ENCODE results near the gene CREB3L2.

The CREB3L2 gene

DNA sequence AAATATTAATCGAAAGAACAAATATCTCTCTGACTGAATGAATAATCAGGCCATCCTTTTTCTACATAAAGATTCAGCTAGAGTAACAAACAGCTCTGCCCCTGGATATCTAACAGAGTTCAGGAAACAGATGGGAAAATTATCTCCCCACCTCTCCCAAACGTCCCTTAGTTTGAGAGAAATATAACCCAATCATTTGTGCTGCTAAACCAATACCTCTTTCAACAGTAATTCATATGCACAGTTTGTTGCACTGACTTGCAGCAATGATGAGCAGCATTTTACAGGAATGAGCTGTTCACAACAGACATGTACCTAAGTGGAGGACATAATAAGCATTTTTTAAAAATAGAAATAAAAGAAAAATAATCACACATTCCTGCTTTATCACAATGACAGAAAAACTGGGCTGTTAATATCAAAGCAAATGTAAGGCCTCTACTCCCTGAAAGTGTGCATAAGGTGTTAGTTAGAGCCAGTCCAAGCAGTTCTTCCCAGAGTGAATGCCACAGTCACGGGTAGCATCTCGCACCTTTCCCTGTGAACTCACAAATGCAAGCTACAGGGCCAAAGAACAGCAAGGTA lies 2.3 kb downstream of the CREB3L2 start:
- in situ Hi-C loops (cut with HindIII; ENCODE audit: low sequenced_read_pairs): no loop called here
- H3K4me3 ChIP-seq (ENCODE audit: low read depth, low read length): peak overlapping the region; percentile 95
- TF ChIP-seq CTCF (IDR thresholded peaks at IDR 0.05; ENCODE audit: low read depth, low read length): no peak
- no peak for DNase-seq (ENCODE audit: low read depth, low spot score)

DNA sequence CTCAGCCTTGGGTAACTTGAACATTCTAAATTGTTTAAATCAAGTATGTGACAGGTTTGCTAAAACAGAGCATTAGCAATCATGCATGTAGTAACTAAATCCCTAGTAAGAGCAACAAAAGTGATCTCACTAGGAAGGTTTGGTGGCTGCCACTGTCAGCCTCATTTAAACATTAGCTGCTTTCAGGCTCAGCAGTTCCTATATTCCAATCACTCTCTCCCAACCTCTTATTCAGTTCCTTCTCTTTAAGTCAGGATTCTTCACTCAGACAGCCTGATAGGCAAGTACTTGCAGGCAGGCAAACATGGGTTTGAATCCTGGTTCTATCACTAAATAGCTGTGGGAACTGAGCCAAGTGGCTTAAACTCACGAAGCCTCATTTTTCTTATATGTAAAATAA lies 3.6 kb downstream of the CREB3L2 start:
- TF ChIP-seq CTCF (IDR thresholded peaks at IDR 0.05; ENCODE audit: low read depth, low read length): no peak
- no peak for DNase-seq (ENCODE audit: low read depth, low spot score)
- H3K4me3 ChIP-seq (ENCODE audit: low read depth, low read length): no peak overlapping the region
- in situ Hi-C loops (cut with HindIII; ENCODE audit: low sequenced_read_pairs): no loop called here

DNA sequence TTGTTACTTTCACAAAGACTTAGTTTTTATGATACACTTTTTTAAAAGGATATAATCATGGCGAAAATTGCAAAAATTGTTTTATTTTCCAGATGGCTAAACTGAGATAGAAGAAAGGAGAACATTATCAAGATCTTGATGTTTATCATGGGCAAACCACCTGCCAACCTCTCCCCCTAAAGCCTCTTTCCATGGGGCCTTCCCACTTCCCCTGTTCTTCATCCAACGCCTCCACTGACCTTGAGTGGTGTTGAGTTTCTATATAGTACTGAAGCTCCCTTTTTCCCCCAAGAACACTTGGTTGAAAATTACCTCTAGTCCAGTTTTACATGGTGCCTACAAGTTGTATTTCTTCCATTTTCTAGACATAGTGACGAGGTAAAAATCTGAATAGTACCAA lies 5.0 kb downstream of the CREB3L2 start:
- in situ Hi-C loops (cut with HindIII; ENCODE audit: low sequenced_read_pairs): no loop called here
- TF ChIP-seq CTCF (IDR thresholded peaks at IDR 0.05; ENCODE audit: low read depth, low read length): no peak
- no peak for DNase-seq (ENCODE audit: low read depth, low spot score)
- no peak overlapping the region for H3K4me3 ChIP-seq (ENCODE audit: low read depth, low read length)

GRCh38 chr7:137996386-137996851 lies 5.5 kb downstream of the CREB3L2 start:
- H3K4me3 ChIP-seq (ENCODE audit: low read depth, low read length): no peak overlapping the region
- no peak for TF ChIP-seq CTCF (IDR thresholded peaks at IDR 0.05; ENCODE audit: low read depth, low read length)
- in situ Hi-C loops (cut with HindIII; ENCODE audit: low sequenced_read_pairs): no loop called here
- DNase-seq (ENCODE audit: low read depth, low spot score): peak; percentile 84

DNA sequence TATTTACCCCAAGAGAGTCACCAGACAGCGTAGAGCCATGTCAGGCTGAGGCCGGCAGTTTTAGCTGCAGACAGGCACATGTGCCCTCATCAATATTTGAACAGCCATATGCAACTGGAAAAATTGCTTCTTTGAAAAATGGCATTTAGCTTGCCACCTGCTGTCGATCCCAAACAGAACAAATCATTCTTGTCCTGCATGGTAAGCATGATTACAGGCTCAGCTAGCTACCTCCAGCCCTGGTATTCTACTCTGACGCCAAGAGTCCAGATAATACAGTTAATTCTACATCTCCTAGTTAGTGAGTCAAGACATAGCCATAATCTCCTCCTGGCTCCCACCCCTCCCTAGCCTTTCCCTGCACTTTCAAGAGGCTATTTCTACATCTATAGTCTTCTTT lies 7.7 kb downstream of the CREB3L2 start:
- in situ Hi-C loops (cut with HindIII; ENCODE audit: low sequenced_read_pairs): no loop called here
- no peak for TF ChIP-seq CTCF (IDR thresholded peaks at IDR 0.05; ENCODE audit: low read depth, low read length)
- no peak overlapping the region for H3K4me3 ChIP-seq (ENCODE audit: low read depth, low read length)
- DNase-seq (ENCODE audit: low read depth, low spot score): no peak

DNA sequence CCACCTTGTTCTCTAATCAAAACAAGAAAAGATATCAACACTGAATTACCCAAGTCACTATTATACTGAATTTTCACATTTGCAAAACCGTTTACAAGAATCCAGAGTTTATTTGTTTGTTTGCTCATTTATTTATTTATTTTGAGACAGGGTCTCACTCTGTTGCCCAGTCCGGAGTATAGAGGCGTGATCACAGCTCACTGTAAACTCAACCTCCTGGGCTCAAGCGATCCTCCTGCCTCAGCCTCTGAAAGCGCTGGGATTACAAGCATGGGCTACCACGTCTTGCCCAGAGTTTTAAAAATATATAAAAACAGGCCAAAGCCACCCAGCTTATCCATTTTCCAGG lies 8.5 kb downstream of the CREB3L2 start:
- in situ Hi-C loops (cut with HindIII; ENCODE audit: low sequenced_read_pairs): no loop called here
- no peak for TF ChIP-seq CTCF (IDR thresholded peaks at IDR 0.05; ENCODE audit: low read depth, low read length)
- H3K4me3 ChIP-seq (ENCODE audit: low read depth, low read length): no peak overlapping the region
- DNase-seq (ENCODE audit: low read depth, low spot score): no peak
